ENCODE measurements around the gene SIM2. TPM values are rescaled to one million over a fixed set of nuclear protein-coding genes. Genes with fewer than 3 reads are reported as not detected.

The SIM2 gene
- total and polyA plus RNA-seq, 5 experiments from 2014 or later = 0.03 to 0.04 TPM; not detected in 3

GRCh38 chr21:36729310-36729970 is 30.5 kb downstream of the SIM2 start:
- Mint-ChIP-seq H3K36me3 (no peaks in the 10 kb centered on the region), H3K27ac (no peak overlapping the region), H3K4me1 (no peaks in the 10 kb centered on the region), H3K4me3 (no peak overlapping the region), H3K27me3 (peaks cover 4 to 29% (median 17%) of the 10 kb centered on the region in 5 donors), H3K9me3 (no peaks in the 10 kb centered on the region)
- POLR2A ChIA-PET = no interaction called here
- ATAC-seq = no peak
- peak in 1 of 10 donors; percentile 7 for DNase-seq

- H3K4me3 Mint-ChIP-seq = no peak overlapping the region
- H3K36me3 Mint-ChIP-seq = no peaks in the 10 kb centered on the region
- ATAC-seq (no peak), DNase-seq (no peak)
- H3K9me3 Mint-ChIP-seq = peaks cover 0 to 2% (median 0%) of the 10 kb centered on the region in 9 donors
- POLR2A ChIA-PET = no interaction called here
- no peak overlapping the region for H3K27ac Mint-ChIP-seq
- no peaks in the 10 kb centered on the region for H3K4me1 Mint-ChIP-seq
- H3K27me3 Mint-ChIP-seq = peaks cover 6 to 31% (median 26%) of the 10 kb centered on the region in 5 donors
Observed at GRCh38 chr21:36730291-36731281, 31.7 kb downstream of the SIM2 start.

- peaks cover 8 to 46% (median 28%) of the 10 kb centered on the region in 5 donors for H3K27me3 Mint-ChIP-seq
- POLR2A ChIA-PET = no interaction called here
- no peaks in the 10 kb centered on the region for H3K36me3 Mint-ChIP-seq
- no peak overlapping the region for H3K27ac Mint-ChIP-seq
- DNase-seq = no peak
- no peaks in the 10 kb centered on the region for H3K4me1 Mint-ChIP-seq
- peaks cover 0 to 2% (median 0%) of the 10 kb centered on the region in 9 donors for H3K9me3 Mint-ChIP-seq
- no peak overlapping the region for H3K4me3 Mint-ChIP-seq
- no peak for ATAC-seq
Observed at GRCh38 chr21:36732217-36732616, 33.3 kb downstream of the SIM2 start.

GRCh38 chr21:36732761-36733160 is 33.8 kb downstream of the SIM2 start:
- no peak overlapping the region for H3K27ac Mint-ChIP-seq
- ATAC-seq (no peak), DNase-seq (no peak)
- POLR2A ChIA-PET = no interaction called here
- H3K36me3 Mint-ChIP-seq = no peaks in the 10 kb centered on the region
- peaks cover 8 to 49% (median 28%) of the 10 kb centered on the region in 5 donors for H3K27me3 Mint-ChIP-seq
- no peak overlapping the region for H3K4me3 Mint-ChIP-seq
- H3K4me1 Mint-ChIP-seq = no peaks in the 10 kb centered on the region
- H3K9me3 Mint-ChIP-seq = peaks cover 0 to 2% (median 0%) of the 10 kb centered on the region in 9 donors

- ATAC-seq = no peak
- H3K4me3 Mint-ChIP-seq = no peak overlapping the region
- POLR2A ChIA-PET = no interaction called here
- no peaks in the 10 kb centered on the region for H3K4me1 Mint-ChIP-seq
- peaks cover 8 to 54% (median 28%) of the 10 kb centered on the region in 5 donors for H3K27me3 Mint-ChIP-seq
- H3K27ac Mint-ChIP-seq = no peak overlapping the region
- DNase-seq = no peak
- H3K36me3 Mint-ChIP-seq = no peaks in the 10 kb centered on the region
- H3K9me3 Mint-ChIP-seq = peaks cover 0 to 2% (median 0%) of the 10 kb centered on the region in 9 donors
Observed at GRCh38 chr21:36733857-36734256, 34.9 kb downstream of the SIM2 start.

GRCh38 chr21:36734367-36735200 is 35.7 kb downstream of the SIM2 start:
- peaks cover 12 to 59% (median 30%) of the 10 kb centered on the region in 5 donors for H3K27me3 Mint-ChIP-seq
- peak overlapping the region in 1 of 10 donors; percentile 53 for H3K27ac Mint-ChIP-seq
- POLR2A ChIA-PET = no interaction called here
- ATAC-seq = no peak
- peaks cover 0 to 2% (median 0%) of the 10 kb centered on the region in 9 donors for H3K9me3 Mint-ChIP-seq
- DNase-seq = no peak
- no peaks in the 10 kb centered on the region for H3K36me3 Mint-ChIP-seq
- H3K4me3 Mint-ChIP-seq = no peak overlapping the region
- no peaks in the 10 kb centered on the region for H3K4me1 Mint-ChIP-seq

GRCh38 chr21:36735201-36735515 is 36.2 kb downstream of the SIM2 start:
- POLR2A ChIA-PET = no interaction called here
- no peaks in the 10 kb centered on the region for H3K4me1 Mint-ChIP-seq

GRCh38 chr21:36735724-36736320 is 36.9 kb downstream of the SIM2 start:
- DNase-seq (no peak), ATAC-seq (no peak)
- Mint-ChIP-seq H3K4me1 (no peaks in the 10 kb centered on the region), H3K4me3 (no peak overlapping the region), H3K36me3 (no peaks in the 10 kb centered on the region), H3K9me3 (peaks cover 0 to 2% (median 0%) of the 10 kb centered on the region in 9 donors), H3K27ac (no peak overlapping the region), H3K27me3 (peaks cover 11 to 52% (median 23%) of the 10 kb centered on the region in 5 donors)
- POLR2A ChIA-PET = no interaction called here

More at GRCh38 chr21:36735201-36735515, 36.2 kb downstream of the SIM2 start:
- H3K27ac Mint-ChIP-seq = no peak overlapping the region
- peaks cover 0 to 2% (median 0%) of the 10 kb centered on the region in 9 donors for H3K9me3 Mint-ChIP-seq
- no peak overlapping the region for H3K4me3 Mint-ChIP-seq
- no peaks in the 10 kb centered on the region for H3K36me3 Mint-ChIP-seq
- ATAC-seq (no peak), DNase-seq (no peak)
- peaks cover 12 to 59% (median 28%) of the 10 kb centered on the region in 5 donors for H3K27me3 Mint-ChIP-seq

GRCh38 chr21:36738489-36739126 is 39.7 kb downstream of the SIM2 start:
- no peak overlapping the region for H3K27ac Mint-ChIP-seq

GRCh38 chr21:36741506-36741905 is 42.6 kb downstream of the SIM2 start:
- peaks cover 17 to 67% (median 32%) of the 10 kb centered on the region in 5 donors for H3K27me3 Mint-ChIP-seq
- H3K4me1 Mint-ChIP-seq = peaks cover 0 to 3% (median 1%) of the 10 kb centered on the region in 4 donors
- ATAC-seq (no peak), DNase-seq (no peak)
- H3K4me3 Mint-ChIP-seq = no peak overlapping the region
- no peaks in the 10 kb centered on the region for H3K9me3 Mint-ChIP-seq
- H3K36me3 Mint-ChIP-seq = no peaks in the 10 kb centered on the region
- H3K27ac Mint-ChIP-seq = no peak overlapping the region
- POLR2A ChIA-PET = interaction anchor here (0.5 kb wide), 1 partner anchor 156 kb away, joined by 7 read pairs; no protein-coding TSS in a partner anchor

More at GRCh38 chr21:36738489-36739126, 39.7 kb downstream of the SIM2 start:
- H3K36me3 Mint-ChIP-seq = no peaks in the 10 kb centered on the region
- POLR2A ChIA-PET = no interaction called here
- H3K27me3 Mint-ChIP-seq = peaks cover 14 to 60% (median 27%) of the 10 kb centered on the region in 5 donors
- no peaks in the 10 kb centered on the region for H3K4me1 Mint-ChIP-seq
- DNase-seq (no peak), ATAC-seq (no peak)
- H3K4me3 Mint-ChIP-seq = no peak overlapping the region
- peaks cover 0 to 2% (median 0%) of the 10 kb centered on the region in 9 donors for H3K9me3 Mint-ChIP-seq

GRCh38 chr21:36743008-36743407 is 44.1 kb downstream of the SIM2 start:
- Mint-ChIP-seq H3K9me3 (no peaks in the 10 kb centered on the region), H3K27ac (no peak overlapping the region), H3K36me3 (no peaks in the 10 kb centered on the region), H3K4me3 (no peak overlapping the region), H3K4me1 (peaks cover 0 to 11% (median 9%) of the 10 kb centered on the region in 4 donors), H3K27me3 (peaks cover 22 to 64% (median 39%) of the 10 kb centered on the region in 5 donors)
- POLR2A ChIA-PET = no interaction called here
- ATAC-seq (no peak), DNase-seq (no peak)

- POLR2A ChIA-PET = no interaction called here
- H3K9me3 Mint-ChIP-seq = no peaks in the 10 kb centered on the region
- H3K36me3 Mint-ChIP-seq = peaks cover 0 to 2% (median under 1%) of the 10 kb centered on the region in 3 donors
- DNase-seq (no peak), ATAC-seq (no peak)
- no peak overlapping the region for H3K27ac Mint-ChIP-seq
- peaks cover 0 to 13% (median 11%) of the 10 kb centered on the region in 4 donors for H3K4me1 Mint-ChIP-seq
- peaks cover 25 to 66% (median 41%) of the 10 kb centered on the region in 5 donors for H3K27me3 Mint-ChIP-seq
- no peak overlapping the region for H3K4me3 Mint-ChIP-seq
Observed at GRCh38 chr21:36743446-36743845, 44.5 kb downstream of the SIM2 start.

All from naive thymus-derived CD8-positive, alpha-beta T cell (primary cell).